Measurements from ENCODE around the gene GRAMD2A.

Gene GRAMD2A

DNA sequence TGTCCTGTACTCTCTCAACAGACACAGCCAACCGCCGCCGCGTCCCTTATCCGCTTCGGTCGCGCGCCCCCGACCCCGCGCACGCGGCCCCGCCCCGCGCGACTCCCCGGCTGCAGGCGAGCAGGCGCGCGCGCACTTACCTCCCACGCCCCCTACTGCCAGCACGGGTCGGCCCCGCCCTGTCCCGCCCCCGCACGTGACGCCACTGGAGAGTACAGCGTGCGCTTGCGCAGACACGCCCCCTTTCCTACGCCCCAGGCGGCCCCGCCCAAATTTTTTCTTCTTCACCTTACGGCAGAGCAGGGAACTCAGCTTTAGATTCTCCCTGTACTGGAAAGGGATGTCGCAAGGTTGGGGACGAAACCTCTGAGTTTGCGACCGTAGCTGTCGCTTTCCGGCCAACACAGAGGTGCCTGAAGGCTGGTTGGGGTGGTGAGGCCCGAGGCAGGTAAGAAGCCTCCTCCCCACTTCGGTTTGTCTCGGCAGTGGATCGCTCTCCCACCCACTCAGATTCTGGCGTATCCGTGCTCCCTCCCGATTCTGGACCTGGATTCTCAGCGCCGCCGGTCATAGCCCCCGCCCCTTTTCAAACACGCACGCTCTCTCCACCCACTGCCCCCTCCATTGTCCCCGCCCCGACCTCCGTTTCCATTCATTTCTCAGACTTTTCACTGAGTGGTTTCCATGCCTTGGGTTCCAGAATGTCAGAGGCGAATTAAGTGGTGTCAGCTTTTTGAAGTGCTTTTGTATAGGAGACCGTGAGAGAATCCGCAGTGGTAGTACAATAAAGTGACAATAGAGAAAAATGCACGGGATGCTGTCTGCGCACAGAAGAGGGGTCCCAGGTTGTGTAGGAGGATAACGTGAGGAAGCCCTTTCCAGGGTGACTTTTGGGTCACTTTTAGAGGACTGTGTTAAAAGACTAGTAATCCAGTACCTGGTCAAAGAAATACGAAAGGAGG is 79.3 kb downstream of the GRAMD2A start, which contains the start of the genes MYO9A and SENP8 (continued):
- TF ChIP-seq, protein P1, sequence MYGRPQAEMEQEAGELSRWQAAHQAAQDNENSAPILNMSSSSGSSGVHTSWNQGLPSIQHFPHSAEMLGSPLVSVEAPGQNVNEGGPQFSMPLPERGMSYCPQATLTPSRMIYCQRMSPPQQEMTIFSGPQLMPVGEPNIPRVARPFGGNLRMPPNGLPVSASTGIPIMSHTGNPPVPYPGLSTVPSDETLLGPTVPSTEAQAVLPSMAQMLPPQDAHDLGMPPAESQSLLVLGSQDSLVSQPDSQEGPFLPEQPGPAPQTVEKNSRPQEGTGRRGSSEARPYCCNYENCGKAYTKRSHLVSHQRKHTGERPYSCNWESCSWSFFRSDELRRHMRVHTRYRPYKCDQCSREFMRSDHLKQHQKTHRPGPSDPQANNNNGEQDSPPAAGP (tag by site-specific recombination; IDR thresholded peaks at IDR 0.05), result peak; percentile 82
- TF ChIP-seq ZNF514 (tag by site-specific recombination; IDR thresholded peaks at IDR 0.05), result no peak
- peak; percentile 53; the same call in 1 of the 2 replicates for TF ChIP-seq YY1 (tag by site-specific recombination; IDR thresholded peaks at IDR 0.05)
- 0 out of 2 replicates have a peak, but pooled peaks have one; percentile 69 for TF ChIP-seq ZBTB21 (tag by site-specific recombination; IDR thresholded peaks at IDR 0.05)
- peak; percentile 37 for TF ChIP-seq ZBTB8A (tag by site-specific recombination; IDR thresholded peaks at IDR 0.05)
- TF ChIP-seq ZNF596 (tag by site-specific recombination; IDR thresholded peaks at IDR 0.05), result no peak
- peak; percentile 90 for TF ChIP-seq SP2 (tag by site-specific recombination; IDR thresholded peaks at IDR 0.05)
- TF ChIP-seq ZNF529 (tag by site-specific recombination; IDR thresholded peaks at IDR 0.05; ENCODE audit: insufficient replicate concordance), result no peak
- TF ChIP-seq ZNF473 (tag by site-specific recombination; IDR thresholded peaks at IDR 0.05), result no peak
- TF ChIP-seq ZNF324 (tag by site-specific recombination; IDR thresholded peaks at IDR 0.05), result peak; percentile 98
- no peak for TF ChIP-seq SCRT1 (tag by site-specific recombination; IDR thresholded peaks at IDR 0.05; ENCODE audit: borderline replicate concordance)
- TF ChIP-seq ZBTB1 (tag by site-specific recombination; IDR thresholded peaks at IDR 0.05), result 0 out of 2 replicates have a peak, but pooled peaks have one; percentile 29
- TF ChIP-seq, protein P2, sequence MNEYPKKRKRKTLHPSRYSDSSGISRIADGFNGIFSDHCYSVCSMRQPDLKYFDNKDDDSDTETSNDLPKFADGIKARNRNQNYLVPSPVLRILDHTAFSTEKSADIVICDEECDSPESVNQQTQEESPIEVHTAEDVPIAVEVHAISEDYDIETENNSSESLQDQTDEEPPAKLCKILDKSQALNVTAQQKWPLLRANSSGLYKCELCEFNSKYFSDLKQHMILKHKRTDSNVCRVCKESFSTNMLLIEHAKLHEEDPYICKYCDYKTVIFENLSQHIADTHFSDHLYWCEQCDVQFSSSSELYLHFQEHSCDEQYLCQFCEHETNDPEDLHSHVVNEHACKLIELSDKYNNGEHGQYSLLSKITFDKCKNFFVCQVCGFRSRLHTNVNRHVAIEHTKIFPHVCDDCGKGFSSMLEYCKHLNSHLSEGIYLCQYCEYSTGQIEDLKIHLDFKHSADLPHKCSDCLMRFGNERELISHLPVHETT (tag by site-specific recombination; IDR thresholded peaks at IDR 0.05), result peak; percentile 40; the same call in 1 of the 2 replicates
- TF ChIP-seq, protein P3, sequence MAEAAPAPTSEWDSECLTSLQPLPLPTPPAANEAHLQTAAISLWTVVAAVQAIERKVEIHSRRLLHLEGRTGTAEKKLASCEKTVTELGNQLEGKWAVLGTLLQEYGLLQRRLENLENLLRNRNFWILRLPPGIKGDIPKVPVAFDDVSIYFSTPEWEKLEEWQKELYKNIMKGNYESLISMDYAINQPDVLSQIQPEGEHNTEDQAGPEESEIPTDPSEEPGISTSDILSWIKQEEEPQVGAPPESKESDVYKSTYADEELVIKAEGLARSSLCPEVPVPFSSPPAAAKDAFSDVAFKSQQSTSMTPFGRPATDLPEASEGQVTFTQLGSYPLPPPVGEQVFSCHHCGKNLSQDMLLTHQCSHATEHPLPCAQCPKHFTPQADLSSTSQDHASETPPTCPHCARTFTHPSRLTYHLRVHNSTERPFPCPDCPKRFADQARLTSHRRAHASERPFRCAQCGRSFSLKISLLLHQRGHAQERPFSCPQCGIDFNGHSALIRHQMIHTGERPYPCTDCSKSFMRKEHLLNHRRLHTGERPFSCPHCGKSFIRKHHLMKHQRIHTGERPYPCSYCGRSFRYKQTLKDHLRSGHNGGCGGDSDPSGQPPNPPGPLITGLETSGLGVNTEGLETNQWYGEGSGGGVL (tag by site-specific recombination; IDR thresholded peaks at IDR 0.05), result peak; percentile 78
- peak; percentile 67 for TF ChIP-seq WT1 (tag by site-specific recombination; IDR thresholded peaks at IDR 0.05)
- TF ChIP-seq ZBTB48 (tag by site-specific recombination; IDR thresholded peaks at IDR 0.05), result peak; percentile 49
- TF ChIP-seq BCL11B (tag by site-specific recombination; IDR thresholded peaks at IDR 0.05; ENCODE audit: low read depth), result no peak
- no peak for TF ChIP-seq ZNF311 (tag by site-specific recombination; IDR thresholded peaks at IDR 0.05; ENCODE audit: borderline replicate concordance)
- TF ChIP-seq ZFP41 (tag by site-specific recombination; IDR thresholded peaks at IDR 0.05; ENCODE audit: borderline replicate concordance), result no peak
- TF ChIP-seq REPIN1 (tag by site-specific recombination; IDR thresholded peaks at IDR 0.05; ENCODE audit: low read depth), result peak; percentile 85; the same call in 1 of the 2 replicates
- peak; percentile 77; the same call in 1 of the 2 replicates for TF ChIP-seq ZBTB7A (tag by site-specific recombination; IDR thresholded peaks at IDR 0.05; ENCODE audit: low read depth)
- TF ChIP-seq HOXC10 (CRISPR knock-in tag; IDR thresholded peaks at IDR 0.05), result 0 out of 2 replicates have a peak, but pooled peaks have one; percentile 57
- TF ChIP-seq, protein P4, sequence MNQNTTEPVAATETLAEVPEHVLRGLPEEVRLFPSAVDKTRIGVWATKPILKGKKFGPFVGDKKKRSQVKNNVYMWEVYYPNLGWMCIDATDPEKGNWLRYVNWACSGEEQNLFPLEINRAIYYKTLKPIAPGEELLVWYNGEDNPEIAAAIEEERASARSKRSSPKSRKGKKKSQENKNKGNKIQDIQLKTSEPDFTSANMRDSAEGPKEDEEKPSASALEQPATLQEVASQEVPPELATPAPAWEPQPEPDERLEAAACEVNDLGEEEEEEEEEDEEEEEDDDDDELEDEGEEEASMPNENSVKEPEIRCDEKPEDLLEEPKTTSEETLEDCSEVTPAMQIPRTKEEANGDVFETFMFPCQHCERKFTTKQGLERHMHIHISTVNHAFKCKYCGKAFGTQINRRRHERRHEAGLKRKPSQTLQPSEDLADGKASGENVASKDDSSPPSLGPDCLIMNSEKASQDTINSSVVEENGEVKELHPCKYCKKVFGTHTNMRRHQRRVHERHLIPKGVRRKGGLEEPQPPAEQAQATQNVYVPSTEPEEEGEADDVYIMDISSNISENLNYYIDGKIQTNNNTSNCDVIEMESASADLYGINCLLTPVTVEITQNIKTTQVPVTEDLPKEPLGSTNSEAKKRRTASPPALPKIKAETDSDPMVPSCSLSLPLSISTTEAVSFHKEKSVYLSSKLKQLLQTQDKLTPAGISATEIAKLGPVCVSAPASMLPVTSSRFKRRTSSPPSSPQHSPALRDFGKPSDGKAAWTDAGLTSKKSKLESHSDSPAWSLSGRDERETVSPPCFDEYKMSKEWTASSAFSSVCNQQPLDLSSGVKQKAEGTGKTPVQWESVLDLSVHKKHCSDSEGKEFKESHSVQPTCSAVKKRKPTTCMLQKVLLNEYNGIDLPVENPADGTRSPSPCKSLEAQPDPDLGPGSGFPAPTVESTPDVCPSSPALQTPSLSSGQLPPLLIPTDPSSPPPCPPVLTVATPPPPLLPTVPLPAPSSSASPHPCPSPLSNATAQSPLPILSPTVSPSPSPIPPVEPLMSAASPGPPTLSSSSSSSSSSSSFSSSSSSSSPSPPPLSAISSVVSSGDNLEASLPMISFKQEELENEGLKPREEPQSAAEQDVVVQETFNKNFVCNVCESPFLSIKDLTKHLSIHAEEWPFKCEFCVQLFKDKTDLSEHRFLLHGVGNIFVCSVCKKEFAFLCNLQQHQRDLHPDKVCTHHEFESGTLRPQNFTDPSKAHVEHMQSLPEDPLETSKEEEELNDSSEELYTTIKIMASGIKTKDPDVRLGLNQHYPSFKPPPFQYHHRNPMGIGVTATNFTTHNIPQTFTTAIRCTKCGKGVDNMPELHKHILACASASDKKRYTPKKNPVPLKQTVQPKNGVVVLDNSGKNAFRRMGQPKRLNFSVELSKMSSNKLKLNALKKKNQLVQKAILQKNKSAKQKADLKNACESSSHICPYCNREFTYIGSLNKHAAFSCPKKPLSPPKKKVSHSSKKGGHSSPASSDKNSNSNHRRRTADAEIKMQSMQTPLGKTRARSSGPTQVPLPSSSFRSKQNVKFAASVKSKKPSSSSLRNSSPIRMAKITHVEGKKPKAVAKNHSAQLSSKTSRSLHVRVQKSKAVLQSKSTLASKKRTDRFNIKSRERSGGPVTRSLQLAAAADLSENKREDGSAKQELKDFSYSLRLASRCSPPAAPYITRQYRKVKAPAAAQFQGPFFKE (tag by site-specific recombination; IDR thresholded peaks at IDR 0.05; ENCODE audit: borderline replicate concordance), result no peak
- no peak for TF ChIP-seq ZNF558 (tag by site-specific recombination; IDR thresholded peaks at IDR 0.05)
- peak; percentile 86; the same call in 1 of the 2 replicates for TF ChIP-seq ZNF24 (tag by site-specific recombination; IDR thresholded peaks at IDR 0.05)
- TF ChIP-seq ZNF239 (tag by site-specific recombination; IDR thresholded peaks at IDR 0.05), result 0 out of 2 replicates have a peak, but pooled peaks have one; percentile 28
- peak; percentile 53; the same call in 1 of the 2 replicates for TF ChIP-seq ZNF843 (tag by site-specific recombination; IDR thresholded peaks at IDR 0.05)
- TF ChIP-seq ZNF692 (tag by site-specific recombination; IDR thresholded peaks at IDR 0.05), result peak; percentile 77

Measured in HEK293 (cell line).